ENCODE measurements around the gene CD22. TPM values are rescaled to one million over a fixed set of nuclear protein-coding genes. Genes with fewer than 3 reads are reported as not detected.

Gene CD22
- total and polyA plus RNA-seq, 2 of the 13 experiments (the other 11 are each of a cell fraction or from before 2014, with no cell fraction given): 0.71 to 1.7 TPM

DNA sequence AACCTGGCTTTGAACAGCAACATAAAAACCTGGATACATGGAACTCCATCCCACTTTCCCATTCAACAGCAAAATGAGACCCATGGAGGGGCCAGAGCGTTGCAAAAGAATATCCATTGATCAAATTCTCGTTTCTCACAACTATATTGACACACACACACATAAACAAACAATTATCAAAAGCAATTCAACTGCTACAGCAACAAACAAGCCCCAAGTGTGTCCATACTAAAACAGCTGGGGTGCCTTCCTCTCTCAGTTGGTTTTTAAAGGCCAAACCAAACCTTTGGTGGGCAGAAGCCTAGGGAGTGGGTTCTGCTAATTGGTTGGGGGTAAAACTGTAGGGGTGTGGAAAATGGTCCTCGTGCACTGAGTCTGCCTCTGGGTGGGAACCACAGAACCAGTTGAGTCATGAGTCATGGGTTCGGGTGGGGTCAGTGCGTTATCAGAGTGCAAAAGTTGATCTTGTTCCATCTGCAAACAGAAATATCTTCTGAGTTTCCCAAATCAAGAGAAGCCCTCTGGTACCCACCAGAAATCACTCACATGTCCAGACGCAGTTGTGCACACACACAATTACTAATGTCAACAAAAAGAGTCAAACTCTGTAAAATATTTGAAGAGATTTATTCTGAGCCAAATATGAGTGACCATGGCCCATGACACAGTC, 60.3 kb downstream of the CD22 start (continued):
- TF ChIP-seq, protein P1, sequence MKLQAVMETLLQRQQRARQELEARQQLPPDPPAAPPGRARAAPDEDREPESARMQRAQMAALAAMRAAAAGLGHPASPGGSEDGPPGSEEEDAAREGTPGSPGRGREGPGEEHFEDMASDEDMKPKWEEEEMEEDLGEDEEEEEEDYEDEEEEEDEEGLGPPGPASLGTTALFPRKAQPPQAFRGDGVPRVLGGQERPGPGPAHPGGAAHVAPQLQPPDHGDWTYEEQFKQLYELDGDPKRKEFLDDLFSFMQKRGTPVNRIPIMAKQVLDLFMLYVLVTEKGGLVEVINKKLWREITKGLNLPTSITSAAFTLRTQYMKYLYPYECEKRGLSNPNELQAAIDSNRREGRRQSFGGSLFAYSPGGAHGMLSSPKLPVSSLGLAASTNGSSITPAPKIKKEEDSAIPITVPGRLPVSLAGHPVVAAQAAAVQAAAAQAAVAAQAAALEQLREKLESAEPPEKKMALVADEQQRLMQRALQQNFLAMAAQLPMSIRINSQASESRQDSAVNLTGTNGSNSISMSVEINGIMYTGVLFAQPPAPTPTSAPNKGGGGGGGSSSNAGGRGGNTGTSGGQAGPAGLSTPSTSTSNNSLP (IDR thresholded peaks at IDR 0.05; ENCODE audit: low read depth, low read length): peak; percentile 48; the same call in 1 of the 2 replicates
- no peak for TF ChIP-seq REPIN1 (CRISPR knock-in tag; IDR thresholded peaks at IDR 0.05; ENCODE audit: borderline replicate concordance, low read depth)
- no peak for TF ChIP-seq SATB2 (CRISPR knock-in tag; IDR thresholded peaks at IDR 0.05)
- peak; percentile 56; the same call in 1 of the 2 replicates for TF ChIP-seq RXRA (CRISPR knock-in tag; IDR thresholded peaks at IDR 0.05)
- TF ChIP-seq PHB2 (IDR thresholded peaks at IDR 0.05; ENCODE audit: partially characterized antibody): no peak
- TF ChIP-seq GFI1 (CRISPR knock-in tag; IDR thresholded peaks at IDR 0.05; ENCODE audit: borderline replicate concordance): peak; percentile 89
- no peak for TF ChIP-seq HDAC6 (IDR thresholded peaks at IDR 0.05; ENCODE audit: low read depth, low read length)
- 0 out of 2 replicates have a peak, but pooled peaks have one; percentile 42 for TF ChIP-seq TFDP1 (CRISPR knock-in tag; IDR thresholded peaks at IDR 0.05; ENCODE audit: borderline replicate concordance)
- no peak for TF ChIP-seq EHMT2 (IDR thresholded peaks at IDR 0.05; ENCODE audit: borderline replicate concordance, low read depth, low read length)
- TF ChIP-seq, protein P2, sequence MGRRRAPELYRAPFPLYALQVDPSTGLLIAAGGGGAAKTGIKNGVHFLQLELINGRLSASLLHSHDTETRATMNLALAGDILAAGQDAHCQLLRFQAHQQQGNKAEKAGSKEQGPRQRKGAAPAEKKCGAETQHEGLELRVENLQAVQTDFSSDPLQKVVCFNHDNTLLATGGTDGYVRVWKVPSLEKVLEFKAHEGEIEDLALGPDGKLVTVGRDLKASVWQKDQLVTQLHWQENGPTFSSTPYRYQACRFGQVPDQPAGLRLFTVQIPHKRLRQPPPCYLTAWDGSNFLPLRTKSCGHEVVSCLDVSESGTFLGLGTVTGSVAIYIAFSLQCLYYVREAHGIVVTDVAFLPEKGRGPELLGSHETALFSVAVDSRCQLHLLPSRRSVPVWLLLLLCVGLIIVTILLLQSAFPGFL (CRISPR knock-in tag; IDR thresholded peaks at IDR 0.05): no peak
- TF ChIP-seq SP140L (CRISPR knock-in tag; IDR thresholded peaks at IDR 0.05; ENCODE audit: borderline replicate concordance): no peak
- TF ChIP-seq ZNF605 (CRISPR knock-in tag; IDR thresholded peaks at IDR 0.05): no peak
- TF ChIP-seq ZNF446 (CRISPR knock-in tag; IDR thresholded peaks at IDR 0.05): no peak
- TF ChIP-seq ZNF12 (CRISPR knock-in tag; IDR thresholded peaks at IDR 0.05): no peak
- TF ChIP-seq KDM2A (CRISPR knock-in tag; IDR thresholded peaks at IDR 0.05; ENCODE audit: borderline replicate concordance, low read depth): no peak
- no peak for TF ChIP-seq ZNF20 (CRISPR knock-in tag; IDR thresholded peaks at IDR 0.05)
- no peak for TF ChIP-seq NFRKB (IDR thresholded peaks at IDR 0.05)
- no peak for TF ChIP-seq ZNF703 (CRISPR knock-in tag; IDR thresholded peaks at IDR 0.05; ENCODE audit: borderline replicate concordance)
- TF ChIP-seq MBNL3 (CRISPR knock-in tag; conservative IDR thresholded peaks at IDR 0.05): no peak
- TF ChIP-seq KLF15 (CRISPR knock-in tag; IDR thresholded peaks at IDR 0.05; ENCODE audit: borderline replicate concordance): no peak
- TF ChIP-seq ATAD3A (CRISPR knock-in tag; IDR thresholded peaks at IDR 0.05): no peak
- TF ChIP-seq MXD4 (CRISPR knock-in tag; IDR thresholded peaks at IDR 0.05): no peak
- TF ChIP-seq, protein P3, sequence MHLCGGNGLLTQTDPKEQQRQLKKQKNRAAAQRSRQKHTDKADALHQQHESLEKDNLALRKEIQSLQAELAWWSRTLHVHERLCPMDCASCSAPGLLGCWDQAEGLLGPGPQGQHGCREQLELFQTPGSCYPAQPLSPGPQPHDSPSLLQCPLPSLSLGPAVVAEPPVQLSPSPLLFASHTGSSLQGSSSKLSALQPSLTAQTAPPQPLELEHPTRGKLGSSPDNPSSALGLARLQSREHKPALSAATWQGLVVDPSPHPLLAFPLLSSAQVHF (CRISPR knock-in tag; IDR thresholded peaks at IDR 0.05): no peak

Data from HepG2 (cell line).